ENCODE data around the gene PRPF6. TPM values are rescaled to one million over a fixed set of nuclear protein-coding genes. Genes with fewer than 3 reads are reported as not detected.

The PRPF6 gene
- total and polyA plus RNA-seq, 10 donors, result 39.9 to 71.1 (median 60.8) TPM

GRCh38 chr20:63947638-63948456, 33.1 kb upstream of the PRPF6 start:
- WGBS, 5 donors, result 15 to 33% (median 17%) methylated on average over 20 to 27 of the region's 27 CpGs
- intact Hi-C loops (cut with DNase I; ENCODE audit: low total_unique reads), result no loop called here
- Histone ChIP-seq H3K36me3 (peaks cover 0 to 62% (median 36%) of the 10 kb centered on the region in 6 donors), H3K4me1 (peaks cover 47 to 92% (median 77%) of the 10 kb centered on the region in 6 donors), H3K27me3 (replicated peaks in 1 of 7) (no peaks in the 10 kb centered on the region), H3K4me3 (peak overlapping the region in 3 of 8 donors; percentile 15 to 63 (median 15)), H3K9me3 (no peaks in the 10 kb centered on the region), H3K27ac (peak overlapping the region; percentile 16 to 90 (median 79))
- TF ChIP-seq, protein P1, sequence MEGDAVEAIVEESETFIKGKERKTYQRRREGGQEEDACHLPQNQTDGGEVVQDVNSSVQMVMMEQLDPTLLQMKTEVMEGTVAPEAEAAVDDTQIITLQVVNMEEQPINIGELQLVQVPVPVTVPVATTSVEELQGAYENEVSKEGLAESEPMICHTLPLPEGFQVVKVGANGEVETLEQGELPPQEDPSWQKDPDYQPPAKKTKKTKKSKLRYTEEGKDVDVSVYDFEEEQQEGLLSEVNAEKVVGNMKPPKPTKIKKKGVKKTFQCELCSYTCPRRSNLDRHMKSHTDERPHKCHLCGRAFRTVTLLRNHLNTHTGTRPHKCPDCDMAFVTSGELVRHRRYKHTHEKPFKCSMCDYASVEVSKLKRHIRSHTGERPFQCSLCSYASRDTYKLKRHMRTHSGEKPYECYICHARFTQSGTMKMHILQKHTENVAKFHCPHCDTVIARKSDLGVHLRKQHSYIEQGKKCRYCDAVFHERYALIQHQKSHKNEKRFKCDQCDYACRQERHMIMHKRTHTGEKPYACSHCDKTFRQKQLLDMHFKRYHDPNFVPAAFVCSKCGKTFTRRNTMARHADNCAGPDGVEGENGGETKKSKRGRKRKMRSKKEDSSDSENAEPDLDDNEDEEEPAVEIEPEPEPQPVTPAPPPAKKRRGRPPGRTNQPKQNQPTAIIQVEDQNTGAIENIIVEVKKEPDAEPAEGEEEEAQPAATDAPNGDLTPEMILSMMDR (IDR thresholded peaks at IDR 0.05 in 8 of 11, conservative IDR thresholded peaks at IDR 0.05 in 3 of 11), result peak in 3 of 11 experiments; percentile 22 to 23 (median 22)
- TF ChIP-seq POLR2AphosphoS5 (IDR thresholded peaks at IDR 0.05), result peak; percentile 63 to 68 (median 64)
- TF ChIP-seq POLR2A (IDR thresholded peaks at IDR 0.05), result no peak
- peak; percentile 84 for DNase-seq

GRCh38 chr20:63950701-63951397, 30.1 kb upstream of the PRPF6 start:
- 67 to 87% (median 79%) methylated on average over 7 to 20 of the region's 20 CpGs for WGBS, 5 donors

DNA sequence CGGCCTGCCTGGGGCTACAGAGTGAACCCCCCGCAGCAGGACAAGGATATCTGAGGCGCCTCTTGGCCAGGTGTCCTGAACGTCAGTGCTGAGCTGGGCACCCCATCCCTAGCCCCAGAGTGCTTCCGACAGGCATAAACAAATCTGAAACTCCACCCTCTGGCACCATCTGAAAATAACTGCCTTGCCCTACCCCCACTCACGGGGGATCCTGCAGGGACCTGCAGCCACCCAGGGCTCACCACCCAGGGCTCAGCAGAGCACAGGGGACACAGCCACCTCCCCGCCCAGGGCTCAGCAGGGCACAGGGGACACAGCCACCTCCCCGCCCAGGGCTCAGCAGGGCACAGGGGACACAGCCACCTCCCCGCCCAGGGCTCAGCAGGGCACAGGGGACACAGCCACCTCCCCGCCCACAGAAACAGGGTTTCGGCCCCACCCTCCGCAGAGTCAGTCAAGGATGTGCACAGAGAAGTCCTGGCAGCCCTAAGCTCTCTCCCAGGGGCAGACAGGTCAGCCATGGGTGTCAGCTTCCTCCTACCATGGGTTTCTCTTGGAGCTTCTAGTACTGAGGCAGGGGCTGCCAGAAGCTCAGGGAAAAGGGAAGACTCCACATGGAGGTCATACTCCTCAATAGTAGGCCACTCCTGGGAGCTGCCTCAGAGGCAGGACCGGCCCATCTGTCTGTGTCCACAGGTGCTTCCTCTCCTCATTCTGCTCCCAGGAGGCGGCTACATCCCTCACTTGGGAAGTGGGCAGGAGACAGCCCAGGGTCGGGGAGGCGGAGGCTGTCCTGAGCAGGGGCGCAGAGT, 29.3 kb upstream of the PRPF6 start:
- TF ChIP-seq POLR2AphosphoS5 (IDR thresholded peaks at IDR 0.05), result no peak
- TF ChIP-seq POLR2A (IDR thresholded peaks at IDR 0.05), result no peak
- TF ChIP-seq, protein P1 (IDR thresholded peaks at IDR 0.05 in 8 of 11, conservative IDR thresholded peaks at IDR 0.05 in 3 of 11), result no peak
- Histone ChIP-seq H3K27me3 (replicated peaks in 1 of 7) (no peaks in the 10 kb centered on the region), H3K36me3 (peaks cover 0 to 27% (median 0%) of the 10 kb centered on the region in 6 donors), H3K4me1 (peaks cover 65 to 96% (median 91%) of the 10 kb centered on the region in 6 donors), H3K9me3 (no peaks in the 10 kb centered on the region), H3K27ac (peak overlapping the region in 6 of 8 donors; percentile 33 to 90 (median 82)), H3K4me3 (no peak overlapping the region)
- intact Hi-C loops (cut with DNase I; ENCODE audit: low total_unique reads), result no loop called here
- DNase-seq, result peak; percentile 76
- WGBS, 5 donors, result 55 to 86% (median 65%) methylated on average over 8 to 17 of the region's 17 CpGs

More at GRCh38 chr20:63950701-63951397, 30.1 kb upstream of the PRPF6 start:
- Histone ChIP-seq H3K4me1 (peaks cover 65 to 100% (median 97%) of the 10 kb centered on the region in 6 donors), H3K27ac (peak overlapping the region in 5 of 8 donors; percentile 77 to 90 (median 83)), H3K4me3 (no peak overlapping the region), H3K9me3 (no peaks in the 10 kb centered on the region), H3K27me3 (replicated peaks in 1 of 7) (no peaks in the 10 kb centered on the region), H3K36me3 (peaks cover 0 to 35% (median 6%) of the 10 kb centered on the region in 6 donors)
- intact Hi-C loops (cut with DNase I; ENCODE audit: low total_unique reads), result no loop called here
- DNase-seq, result peak; percentile 75
- TF ChIP-seq POLR2A (IDR thresholded peaks at IDR 0.05), result no peak
- TF ChIP-seq POLR2AphosphoS5 (IDR thresholded peaks at IDR 0.05), result peak in 2 of 3 donors; percentile 44 to 54

- no peaks in the 10 kb centered on the region for H3K9me3 ChIP-seq
- 59 to 90% (median 74%) methylated on average over 5 to 15 of the region's 15 CpGs for WGBS, 5 donors
- DNase-seq, result peak; percentile 79
- peak in 2 of 3 donors; percentile 16 to 56 for TF ChIP-seq POLR2AphosphoS5 (IDR thresholded peaks at IDR 0.05)
- no peak for TF ChIP-seq POLR2A (IDR thresholded peaks at IDR 0.05)
- peaks cover 0 to 25% (median 0%) of the 10 kb centered on the region in 6 donors for H3K36me3 ChIP-seq
- peak overlapping the region in 5 of 8 donors; percentile 38 to 90 (median 83) for H3K27ac ChIP-seq
- intact Hi-C loops (cut with DNase I; ENCODE audit: low total_unique reads), result no loop called here
- H3K27me3 ChIP-seq (replicated peaks in 1 of 7), result no peaks in the 10 kb centered on the region
- no peak overlapping the region for H3K4me3 ChIP-seq
- H3K4me1 ChIP-seq, result peaks cover 68 to 96% (median 91%) of the 10 kb centered on the region in 6 donors
Measured at GRCh38 chr20:63952210-63952535, 28.8 kb upstream of the PRPF6 start.

Measured in spleen (tissue), 11 donors.